ENCODE measurements around the gene LENG8.

The LENG8 gene

DNA sequence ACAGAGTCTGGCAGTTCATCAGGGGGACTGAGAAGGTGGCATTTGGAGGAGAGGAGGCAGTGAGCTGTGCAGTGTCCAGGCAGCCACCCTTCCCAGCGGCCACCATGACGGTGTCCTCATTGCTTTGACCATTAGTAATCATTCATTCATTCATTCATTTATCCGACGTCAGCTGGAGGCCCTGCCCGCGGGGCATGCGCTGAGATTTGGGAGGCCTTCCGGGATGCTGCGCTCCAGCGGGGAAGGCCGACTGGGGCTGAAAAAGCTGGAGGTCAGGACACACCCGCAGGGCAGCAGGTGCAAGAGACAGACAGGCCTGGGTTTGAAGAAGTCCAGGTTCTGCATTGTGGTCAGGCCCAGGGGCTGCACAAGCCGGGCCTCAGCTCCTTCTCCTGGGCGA, 24.8 kb upstream of the LENG8 start:
- no peak for DNase-seq

DNA sequence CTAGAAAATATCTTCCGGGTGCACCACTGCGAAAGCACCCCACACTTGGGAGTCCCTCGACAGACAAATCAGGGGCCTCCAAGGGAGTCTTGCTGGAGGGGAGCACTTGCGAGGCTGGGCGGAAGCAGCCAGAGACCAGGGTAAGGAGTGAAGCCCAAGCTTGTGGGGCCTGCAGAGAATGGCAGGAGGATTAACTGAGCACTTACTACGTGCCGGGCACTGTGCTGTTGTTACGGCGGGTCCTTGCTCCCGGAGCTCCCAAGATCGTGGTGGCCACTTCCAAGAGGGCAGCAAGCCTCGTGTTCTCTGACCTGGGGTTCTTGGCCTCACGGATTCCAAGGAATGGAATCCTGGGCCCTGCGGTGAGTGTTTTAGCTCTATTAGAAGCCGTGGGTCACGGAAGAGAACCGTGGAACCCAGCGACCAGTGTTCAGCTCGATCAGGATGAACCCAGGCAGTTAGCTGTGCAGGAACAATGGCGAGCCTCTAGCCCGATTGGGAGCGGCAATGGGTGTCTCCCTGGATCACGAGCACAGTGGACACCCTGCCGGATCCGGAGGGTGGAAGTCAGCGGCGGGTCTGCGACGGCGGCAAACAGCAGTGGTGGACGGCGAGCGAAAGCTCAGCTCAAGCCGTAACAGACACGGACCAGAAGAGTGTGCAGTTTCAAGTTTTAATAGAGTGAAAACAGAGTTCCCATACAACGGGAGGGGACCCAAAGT, 24.2 kb upstream of the LENG8 start:
- DNase-seq = no peak

DNA sequence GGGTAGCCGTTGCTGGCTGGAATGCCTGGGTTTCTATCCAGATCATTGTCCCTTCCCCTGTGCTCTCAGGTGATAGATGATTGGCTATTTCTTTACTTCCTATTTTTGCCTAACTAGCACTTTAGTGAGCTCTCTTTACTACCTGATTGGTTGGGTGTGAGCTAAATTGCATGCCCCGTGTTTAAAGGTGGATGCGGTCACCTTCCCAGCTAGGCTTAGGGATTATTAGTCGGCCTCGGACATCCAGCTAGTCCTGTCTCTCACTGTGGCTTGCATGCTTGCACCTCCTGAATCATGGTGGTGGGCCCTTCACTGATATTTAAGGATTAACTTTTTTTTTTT, 23.6 kb upstream of the LENG8 start:
- DNase-seq = no peak

DNA sequence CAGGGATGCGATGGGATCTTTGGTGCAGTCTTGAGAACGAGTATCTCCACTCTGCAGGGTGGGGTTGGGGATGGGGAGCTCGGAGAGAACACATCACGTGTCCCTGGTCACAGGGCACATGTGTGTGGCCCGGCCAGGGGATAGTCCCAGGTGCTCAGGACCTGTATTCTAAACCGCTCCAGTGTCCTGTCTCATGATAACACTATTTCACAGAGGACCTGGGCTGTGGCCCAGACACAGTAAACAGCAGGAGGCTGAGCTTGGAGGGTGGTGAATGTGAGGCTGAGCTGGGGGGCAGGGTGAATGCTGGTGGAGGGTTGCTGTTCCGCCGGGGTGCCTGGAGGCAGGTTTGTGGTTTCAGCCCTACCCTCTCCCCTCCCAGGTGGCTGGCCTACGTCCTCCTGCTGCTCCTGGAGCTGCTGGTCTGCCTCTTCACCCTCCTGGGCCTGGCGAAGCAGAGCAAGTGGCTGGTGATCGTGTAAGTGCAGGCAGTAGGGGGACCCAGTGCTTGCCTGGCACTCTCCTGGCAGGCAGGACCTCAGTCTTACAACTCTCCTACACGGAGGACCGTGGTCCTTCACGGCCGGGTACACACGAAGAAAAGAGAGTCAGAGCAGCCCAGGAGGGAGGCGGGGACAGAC, 22.6 kb upstream of the LENG8 start:
- DNase-seq = no peak

DNA sequence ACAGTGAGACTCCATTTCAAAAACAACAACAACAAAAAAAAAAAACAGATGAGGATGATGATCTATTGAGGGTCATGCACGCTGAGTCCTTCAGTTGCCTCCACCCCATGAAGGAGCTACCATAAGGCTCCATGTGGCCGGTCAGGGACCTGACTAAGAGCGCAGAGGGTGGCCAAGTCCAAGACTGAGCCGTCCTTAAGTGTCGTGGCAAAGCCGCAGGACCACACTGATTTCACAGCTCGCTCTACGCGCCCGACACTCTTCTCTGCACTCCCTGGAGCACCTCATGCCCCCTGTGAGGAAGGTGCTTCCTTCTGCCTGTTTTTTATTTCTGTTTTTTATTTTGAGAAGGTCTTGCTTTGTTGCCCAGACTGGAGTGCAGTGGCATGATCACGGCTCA, 21.4 kb upstream of the LENG8 start:
- DNase-seq = no peak

DNA sequence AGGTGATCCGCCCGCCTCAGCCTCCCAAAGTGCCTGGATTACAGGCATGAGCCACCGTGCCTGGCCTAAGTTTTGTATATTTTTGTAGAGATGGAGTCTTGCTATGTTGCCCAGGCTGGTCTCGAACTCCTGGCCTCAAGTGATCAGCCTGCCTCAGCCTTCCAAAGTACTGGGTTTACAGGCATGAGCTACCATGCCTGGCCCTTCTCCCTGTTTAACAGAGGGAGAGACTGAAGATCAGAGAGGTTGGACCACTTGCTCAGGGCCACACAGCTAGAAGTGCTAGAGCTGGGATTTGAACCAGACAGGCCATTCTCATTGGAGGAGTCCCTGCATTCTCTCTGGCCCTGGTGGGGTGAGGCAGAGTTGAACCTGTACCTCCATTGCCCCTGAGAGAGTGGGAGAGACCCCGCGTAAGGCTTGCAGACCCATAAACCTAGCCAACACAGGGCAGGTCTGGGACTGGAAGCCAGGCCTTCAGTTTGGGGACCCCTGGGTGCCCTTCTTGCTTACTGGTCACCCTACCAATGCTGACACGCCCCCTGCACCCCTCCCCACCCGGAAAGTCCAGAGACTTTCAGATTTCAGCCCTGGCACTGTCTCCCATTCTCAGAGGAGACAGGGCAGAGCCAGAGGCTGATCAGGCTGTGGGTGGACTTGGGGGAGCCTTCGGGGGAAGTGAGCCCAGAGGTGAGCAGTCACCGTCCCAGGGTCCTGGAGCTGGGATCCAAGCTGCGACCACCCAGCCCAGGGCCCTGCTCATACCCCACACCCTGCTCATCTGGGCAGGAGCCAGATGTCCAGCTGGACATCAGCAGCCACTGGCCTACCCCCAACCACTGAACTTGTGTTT, 20.4 kb upstream of the LENG8 start:
- DNase-seq = no peak

DNA sequence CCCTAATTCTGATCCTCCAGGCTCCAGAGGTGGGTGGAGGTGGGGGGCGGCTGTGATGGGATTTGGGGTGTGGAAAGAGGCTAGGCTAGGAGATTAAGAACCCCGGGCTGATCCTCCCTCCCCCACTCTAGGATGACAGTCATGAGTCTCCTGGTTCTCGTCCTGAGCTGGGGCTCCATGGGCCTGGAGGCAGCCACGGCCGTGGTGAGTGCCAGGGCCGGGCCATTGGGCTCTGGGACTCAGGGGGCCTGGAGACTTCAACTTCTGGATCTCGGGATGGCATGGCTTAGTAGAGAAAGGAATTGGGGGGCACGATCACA, 19.9 kb upstream of the LENG8 start:
- DNase-seq = no peak

DNA sequence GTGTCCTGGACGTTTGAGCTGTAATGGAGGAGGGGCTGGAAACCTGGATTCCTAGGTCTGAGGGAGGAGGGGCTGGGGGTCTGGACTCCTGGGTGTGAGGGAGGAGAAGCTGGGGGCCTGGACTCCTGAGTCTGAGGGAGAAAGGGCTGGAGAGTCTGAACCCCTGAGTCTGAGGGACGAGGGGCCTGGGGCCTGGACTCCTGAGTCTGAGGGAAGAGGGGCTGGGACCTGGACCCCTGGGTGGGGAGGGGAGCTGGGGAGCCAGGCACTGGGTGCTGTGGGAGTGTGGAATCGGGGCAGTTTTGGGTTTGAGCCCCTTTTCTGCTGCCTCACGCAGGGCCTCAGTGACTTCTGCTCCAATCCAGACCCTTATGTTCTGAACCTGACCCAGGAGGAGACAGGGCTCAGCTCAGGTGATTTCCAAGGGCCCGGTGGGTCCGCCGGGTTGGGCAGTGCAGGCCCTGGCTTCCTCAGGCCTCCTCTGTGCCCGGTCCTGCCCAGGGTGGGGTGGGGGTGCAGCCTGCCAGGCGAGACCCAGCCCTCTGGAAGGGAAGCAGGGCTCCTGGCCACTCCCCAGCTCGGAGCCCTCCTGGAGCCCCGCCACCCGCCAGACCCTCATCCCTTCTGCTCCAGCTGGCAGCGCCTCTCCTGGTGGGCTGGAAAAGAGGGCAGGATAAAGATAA, 19.3 kb upstream of the LENG8 start:
- DNase-seq = no peak

DNA sequence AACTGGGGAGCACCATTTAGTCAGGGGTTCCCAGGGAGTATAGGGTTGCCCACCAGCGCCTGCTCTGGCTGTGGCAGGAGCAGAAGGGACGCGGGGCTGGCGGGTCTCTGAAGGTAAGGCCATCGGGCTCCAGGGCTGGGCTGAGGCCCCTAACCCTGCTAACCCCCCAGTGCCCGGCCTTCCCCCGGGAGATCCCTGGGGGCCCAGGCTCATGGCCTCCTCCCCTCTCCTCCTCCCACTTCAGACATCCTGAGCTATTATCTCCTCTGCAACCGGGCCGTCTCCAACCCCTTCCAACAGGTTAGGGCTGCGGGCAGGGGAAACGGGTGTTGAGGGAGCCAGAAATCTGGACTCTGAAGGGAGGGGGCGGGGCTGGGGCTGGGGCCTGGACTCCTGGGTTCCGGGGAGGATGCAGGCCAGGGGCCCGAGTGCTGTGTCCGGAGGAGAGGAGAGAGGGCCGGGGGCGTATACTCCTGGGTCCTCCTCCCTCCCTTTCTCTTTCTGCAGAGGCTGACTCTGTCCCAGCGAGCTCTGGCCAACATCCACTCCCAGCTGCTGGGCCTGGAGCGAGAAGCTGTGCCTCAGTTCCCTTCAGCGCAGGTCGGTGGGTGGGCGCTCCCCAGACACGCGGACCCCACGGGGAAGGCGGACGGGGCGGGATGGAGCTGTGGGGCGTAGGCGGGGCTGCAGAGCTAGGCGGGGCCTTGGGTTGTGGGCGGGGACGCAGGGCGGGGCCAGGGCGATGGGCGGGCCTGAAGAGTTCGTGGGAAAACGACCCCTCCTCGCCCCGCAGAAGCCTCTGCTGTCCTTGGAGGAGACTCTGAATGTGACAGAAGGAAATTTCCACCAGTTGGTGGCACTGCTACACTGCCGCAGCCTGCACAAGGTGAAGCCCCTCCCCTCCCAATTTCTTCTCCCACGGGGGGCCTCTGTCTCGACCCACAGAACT, 18.4 kb upstream of the LENG8 start:
- no peak for DNase-seq

DNA sequence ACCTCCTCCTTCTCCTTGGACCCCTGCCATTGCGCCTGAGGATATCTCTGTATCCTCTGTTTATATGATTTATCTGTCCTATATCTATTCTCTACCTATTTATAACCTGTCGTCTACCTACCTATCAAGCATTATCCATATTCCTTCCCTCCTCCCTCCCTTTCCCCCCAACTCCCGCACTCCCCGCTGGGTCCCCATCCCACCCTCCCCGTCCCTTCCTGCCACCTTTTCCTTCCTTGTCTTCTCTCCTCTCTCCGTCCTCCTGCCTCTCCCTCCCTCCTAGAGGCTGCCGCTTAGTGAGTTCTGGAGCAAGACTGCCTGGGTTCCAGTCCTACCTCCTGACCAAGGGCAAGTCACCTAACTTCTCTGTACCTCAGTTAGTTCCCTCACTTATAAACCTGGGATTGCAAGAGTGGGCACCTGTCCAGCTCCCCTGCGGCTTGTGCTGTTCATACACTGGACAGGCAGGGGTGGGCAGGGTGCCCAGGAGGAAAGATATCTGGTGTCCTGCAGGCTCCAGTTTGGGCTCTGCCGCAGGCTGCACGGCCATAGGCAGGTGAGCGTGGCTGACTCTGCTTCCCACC, 17.7 kb upstream of the LENG8 start:
- no peak for DNase-seq

DNA sequence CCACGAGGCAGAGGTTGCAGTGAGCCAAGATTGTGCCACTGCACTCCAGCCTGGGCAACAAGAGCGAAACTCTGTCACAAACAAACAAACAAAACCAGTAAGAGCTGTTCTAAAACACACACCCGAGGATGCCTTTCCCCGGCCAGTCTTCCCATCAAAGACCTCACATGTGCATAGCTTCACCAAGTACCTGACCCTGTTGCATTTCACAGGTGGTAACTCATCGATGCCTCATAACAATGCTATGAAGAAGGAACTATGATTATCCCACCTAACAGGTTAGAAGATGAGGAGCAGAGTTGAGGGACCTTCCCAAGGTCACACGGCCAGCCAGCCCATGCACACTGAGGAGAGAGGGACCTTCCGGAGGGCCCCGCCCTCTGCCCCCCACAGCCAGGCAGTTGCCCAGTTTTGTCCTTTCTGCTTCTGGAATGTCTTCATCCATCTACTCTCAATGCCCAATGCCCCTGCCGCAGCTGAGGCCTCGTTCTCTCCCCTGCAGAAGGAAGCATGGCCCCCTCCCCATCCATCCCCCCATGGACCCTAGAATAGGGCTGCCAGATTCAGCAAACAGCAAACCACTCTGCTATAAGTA, 16.8 kb upstream of the LENG8 start:
- no peak for DNase-seq

DNA sequence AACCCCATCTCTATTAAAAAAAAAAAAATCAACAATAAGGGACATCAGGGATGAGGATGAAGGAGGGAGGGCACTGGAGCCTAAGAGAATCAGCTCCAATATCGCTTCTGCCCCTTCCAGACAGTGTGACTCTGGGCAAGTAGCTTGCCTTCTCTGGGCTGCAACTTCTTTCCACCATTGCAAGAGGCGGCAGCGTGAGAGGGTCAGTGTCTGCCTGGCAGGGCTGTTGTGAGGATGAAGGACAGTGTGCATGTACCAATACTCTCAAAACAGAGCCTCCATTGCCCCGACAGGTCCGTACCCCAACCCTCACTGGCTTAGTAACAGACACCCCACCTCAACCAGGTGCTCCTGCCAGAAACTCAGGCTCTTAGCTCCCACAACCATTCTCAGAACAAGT, 15.3 kb upstream of the LENG8 start:
- no peak for DNase-seq

DNA sequence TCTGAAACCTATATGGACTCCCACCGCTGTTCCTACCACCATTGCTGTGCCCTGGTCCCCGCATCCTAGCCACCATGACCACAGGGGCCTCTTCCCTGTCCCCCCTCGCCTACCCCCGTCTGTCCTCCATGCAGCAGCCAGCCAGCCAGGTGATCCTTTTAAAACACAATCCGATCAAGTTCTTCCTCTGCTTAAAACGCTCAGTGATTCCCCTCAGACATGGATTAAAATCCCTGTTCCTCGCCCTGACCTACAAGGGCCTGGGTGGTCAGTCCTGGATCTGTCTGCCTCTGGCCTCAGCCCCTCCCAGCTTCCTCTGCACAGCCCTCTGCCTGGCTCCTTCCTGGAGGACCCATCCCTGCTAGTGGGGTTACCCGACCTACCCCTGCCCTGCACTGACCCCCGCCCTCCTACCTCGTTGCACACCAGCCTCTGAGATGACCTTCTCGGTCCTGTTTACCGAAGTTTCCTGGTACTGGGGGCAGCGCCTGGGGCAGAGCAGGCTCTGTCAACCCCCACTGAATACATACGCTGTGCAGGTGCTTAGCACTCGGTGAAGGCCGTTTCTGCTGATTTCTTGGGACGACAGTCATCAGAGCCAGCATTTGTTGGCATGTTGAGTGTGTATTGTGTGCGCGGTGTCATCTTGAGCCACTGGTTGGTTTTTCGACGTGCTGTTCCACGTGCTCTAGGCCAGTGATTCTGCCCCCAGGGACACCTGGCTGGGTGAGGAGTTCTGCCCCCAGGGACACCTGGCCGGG, 14.7 kb upstream of the LENG8 start:
- no peak for DNase-seq

DNA sequence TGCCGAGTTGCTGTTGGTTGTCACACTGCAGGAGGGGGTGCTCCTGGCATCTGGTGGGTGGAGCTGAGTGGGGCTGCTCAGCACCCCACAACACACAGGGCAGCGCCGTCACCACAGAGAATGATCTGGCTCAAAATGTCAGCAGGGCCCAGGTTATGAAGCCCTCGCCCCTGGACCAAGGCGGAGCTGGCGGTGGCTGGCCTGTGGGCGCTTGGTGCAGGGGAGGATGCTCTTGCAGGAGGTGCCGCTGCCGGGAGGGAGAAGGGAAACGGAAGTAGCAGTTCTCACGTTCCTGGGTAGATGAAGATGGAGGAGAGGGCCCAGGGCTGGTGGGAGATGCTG, 14.2 kb upstream of the LENG8 start:
- DNase-seq = no peak

DNA sequence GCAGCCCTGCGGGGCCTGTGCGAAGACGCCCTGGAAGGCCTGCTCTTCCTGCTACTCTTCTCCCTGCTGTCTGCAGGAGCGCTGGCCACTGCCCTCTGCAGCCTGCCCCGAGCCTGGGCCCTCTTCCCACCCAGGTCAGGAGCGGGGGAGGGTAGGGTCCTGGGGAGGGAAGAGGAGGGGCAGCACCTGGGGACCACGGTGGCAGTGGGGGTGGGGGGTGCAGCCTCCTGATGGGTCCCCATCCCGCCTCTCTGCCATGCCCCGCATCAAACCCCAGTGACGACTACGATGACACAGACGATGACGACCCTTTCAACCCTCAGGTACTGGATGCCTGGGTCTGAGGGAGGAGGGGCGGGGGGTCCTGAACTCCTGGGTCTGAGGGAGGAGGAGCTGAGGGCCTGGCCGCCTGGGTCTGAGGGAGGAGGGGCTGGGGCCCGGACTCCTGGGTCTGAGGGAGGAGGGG, 13.4 kb upstream of the LENG8 start:
- no peak for DNase-seq

DNA sequence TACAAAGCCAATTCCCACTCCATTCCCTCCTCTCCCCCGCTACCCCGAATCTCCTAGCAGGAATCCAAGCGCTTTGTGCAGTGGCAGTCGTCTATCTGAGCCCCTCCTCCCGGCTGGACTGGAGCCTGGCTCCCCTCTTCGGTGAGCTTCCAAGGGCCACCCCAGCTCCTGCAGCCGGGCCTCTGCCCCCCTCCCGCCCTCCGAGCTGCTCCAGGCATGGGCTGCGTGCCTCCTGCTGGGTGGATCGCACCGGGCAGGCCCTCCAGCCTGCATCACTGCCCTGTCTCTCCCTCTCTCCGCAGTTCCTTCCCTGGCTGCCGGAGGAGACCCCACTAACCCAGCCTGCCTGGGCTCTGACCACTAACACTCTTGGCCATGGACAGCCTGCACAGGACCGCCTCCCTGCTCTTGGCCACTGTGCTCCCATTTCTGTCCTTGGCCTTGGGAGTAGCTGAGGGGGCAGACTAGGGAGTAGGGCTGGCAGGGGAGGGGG, 12.9 kb upstream of the LENG8 start:
- DNase-seq = no peak

DNA sequence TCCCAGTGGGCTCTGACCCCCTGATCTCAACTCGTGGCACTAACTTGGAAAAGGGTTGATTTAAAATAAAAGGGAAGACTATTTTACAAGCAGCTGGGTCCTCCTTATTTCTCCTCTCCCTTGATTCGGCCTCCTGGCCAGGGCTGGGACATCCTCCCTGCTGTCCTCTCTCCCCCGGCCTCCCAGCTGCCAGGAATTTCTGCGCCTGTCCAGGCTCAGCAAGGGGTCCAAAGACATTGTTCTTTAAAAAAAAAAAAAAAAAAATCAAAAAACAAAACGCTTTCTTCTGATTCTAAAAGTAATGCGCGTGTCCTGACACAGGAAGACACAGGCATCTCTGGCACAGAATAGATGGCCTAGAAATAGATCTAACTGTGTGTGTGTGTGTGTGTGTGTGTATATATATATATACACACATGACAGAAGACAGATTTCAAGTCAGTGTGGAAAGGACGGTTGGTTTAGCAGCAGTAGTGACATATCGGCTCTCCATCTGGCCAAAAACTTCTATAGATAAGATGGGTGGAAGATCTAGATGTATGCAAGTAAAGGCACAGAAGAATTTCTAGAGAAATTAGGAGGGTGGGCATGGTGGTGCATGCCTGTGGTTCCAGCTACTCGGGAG, 12.3 kb upstream of the LENG8 start:
- no peak for DNase-seq

DNA sequence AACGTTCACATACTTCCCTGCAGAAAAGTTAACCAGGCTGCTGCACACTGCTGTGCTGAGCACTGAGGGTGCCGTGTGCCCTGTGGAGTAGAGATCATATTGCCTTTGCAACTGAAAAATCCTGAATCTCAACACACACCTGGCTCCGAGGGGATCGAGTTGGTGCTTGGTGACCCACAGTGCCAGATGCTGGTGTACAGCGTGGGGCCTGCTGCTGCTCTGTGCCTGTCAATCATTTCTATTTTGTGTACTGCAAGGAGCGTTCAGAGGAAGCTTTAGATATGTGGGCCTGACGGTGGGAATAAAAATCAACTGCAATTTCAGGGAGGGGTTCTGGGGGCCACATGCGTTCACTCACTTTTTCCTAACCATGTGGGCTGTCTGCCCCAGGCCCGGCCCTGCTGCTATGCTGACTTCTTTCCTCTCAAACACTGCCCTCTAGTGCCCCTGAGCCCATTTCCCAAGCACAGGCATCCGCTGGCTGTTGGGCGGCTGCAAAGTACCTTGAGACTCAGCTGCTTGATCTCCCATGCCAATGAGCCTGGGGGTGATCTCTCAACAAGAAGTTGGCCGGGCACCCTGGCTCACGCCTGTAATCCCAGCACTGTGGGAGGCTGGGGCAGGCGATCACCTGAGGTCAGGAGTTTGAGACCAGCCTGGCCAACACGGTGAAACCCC, 9.7 kb upstream of the LENG8 start:
- no peak for DNase-seq

DNA sequence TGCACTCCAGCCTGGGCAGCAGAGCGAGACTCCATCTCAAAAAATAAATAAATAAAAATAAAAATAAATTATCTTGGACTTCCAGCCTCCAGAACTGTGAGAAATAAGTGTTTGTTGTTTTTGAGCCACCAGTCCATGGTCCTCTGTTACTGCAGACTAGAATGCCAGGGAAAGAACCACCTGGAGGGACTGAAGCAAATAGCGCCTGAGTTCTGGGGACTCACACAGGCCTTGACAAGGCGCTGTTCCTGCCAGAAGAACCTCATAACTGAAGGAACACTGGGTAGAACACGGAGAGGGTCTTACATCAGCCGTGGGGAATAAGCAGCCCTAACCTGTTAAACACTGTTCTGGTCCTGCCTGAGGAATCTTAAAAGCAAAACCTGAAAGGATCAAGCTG, 8.4 kb upstream of the LENG8 start:
- no peak for DNase-seq

DNA sequence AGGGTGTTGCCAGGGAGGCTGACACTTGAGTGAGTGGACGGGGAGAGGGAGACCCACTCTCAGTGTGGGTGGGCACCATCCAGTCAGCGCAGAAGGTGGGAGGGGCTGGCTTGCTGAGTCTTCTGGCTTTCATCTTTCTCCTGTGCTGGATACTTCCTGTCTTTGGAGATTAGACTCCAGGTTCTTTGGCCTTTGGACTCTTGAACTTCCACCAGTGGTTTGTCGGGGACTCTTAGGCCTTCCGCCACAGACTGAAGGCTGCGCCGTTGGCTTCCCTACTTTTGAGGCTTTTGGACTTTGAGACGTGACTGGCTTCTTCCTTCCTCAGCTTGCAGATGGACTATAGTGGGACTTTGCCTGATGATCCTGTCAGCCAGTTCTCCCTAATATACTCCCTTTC, 4.3 kb upstream of the LENG8 start:
- DNase-seq = no peak
